Activated T-helper 9 cell treated with anti-CD3 and anti-CD28 coated beads, Interleukin-2, amount 50 U/mL, for 16 hours (primary cell): ENCODE data around the gene NDC1.
"Not testable (repeated sequence)": the region's sequence is repeated elsewhere in the genome, so short reads cannot be mapped to it uniquely, and the experiment has no call there.

ENCODE experiments used
- DNase-seq: peaks from one replicate; pipeline ENCODE4 v3.0.0-alpha.2; 2020; ENCODE audit warnings: low read depth

The NDC1 gene

DNA sequence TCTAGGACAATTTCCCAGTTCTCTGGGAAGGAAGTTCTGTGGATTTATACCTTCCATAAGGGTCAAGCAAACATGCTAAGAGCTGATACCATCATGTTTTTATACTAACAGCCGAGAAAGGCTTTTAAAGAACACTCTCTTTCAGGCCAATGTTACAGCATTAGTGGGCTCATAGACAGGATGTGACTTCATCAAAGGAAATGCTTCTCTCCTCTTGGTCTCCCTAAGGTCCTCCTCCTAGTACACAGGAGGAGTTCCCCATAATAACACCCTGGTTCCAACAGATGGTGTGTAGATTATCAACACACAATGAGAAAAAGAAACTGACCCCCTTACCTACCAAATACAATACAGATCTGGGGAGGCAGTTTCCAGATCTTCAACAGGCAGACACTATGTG, 72.4 kb downstream of the NDC1 start:
- DNase-seq: no peak

DNA sequence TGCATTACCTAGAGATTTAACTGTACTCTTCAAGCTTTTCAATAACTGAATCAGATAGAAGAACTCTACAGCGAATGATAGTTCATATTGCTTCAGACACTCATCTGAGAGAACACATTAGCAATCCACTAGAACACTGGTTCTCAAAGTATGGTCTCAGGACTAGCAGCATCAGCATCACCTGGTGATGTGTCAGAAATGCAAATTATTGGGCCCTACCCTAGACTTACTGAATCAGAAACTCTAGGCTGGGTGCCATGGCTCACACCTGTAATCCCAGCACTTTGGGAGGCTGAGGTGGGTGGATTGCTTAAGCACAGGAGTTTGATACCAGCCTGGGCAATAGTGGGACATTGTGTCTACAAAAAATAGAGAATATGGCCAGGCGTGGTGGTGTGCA, 74.2 kb downstream of the NDC1 start:
- DNase-seq: no peak

DNA sequence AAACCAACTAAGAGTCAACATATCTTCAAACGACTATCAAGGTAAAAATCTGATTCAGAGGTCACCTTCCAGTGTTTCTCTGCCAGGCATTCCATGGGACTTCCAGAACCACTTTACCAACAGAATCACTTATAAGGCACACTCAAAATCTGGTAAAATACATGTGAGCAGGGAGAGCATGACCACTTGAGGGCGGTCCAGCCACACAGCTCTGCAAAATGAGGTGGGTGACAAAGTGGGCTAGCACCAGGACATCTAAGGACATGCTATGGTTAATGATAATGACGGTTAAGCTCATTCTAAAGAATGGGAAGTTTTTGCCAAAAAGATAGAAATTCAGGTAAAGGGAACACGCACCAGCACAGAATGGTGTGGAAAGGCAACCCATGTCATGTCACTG, 74.6 kb downstream of the NDC1 start:
- no peak for DNase-seq

DNA sequence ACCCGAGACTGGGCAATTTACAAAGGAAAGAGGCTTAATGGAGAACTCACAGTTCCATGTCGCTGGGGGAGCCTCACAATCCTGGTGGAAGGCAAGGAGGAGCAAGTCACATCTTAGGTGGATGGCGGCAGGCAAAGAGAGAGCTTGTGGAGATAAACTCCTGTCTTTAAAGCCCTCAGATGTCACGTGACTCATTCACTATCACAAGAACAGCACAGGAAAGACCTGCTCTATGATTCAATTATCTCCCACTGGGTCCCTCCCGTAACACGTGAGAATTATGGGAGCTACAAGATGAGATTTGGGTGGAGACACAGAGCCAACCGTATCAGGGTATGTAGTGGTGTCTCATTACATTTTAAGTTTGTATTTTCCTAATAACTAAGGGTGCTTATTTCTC, 77.6 kb downstream of the NDC1 start:
- not testable (repeated sequence) for DNase-seq

DNA sequence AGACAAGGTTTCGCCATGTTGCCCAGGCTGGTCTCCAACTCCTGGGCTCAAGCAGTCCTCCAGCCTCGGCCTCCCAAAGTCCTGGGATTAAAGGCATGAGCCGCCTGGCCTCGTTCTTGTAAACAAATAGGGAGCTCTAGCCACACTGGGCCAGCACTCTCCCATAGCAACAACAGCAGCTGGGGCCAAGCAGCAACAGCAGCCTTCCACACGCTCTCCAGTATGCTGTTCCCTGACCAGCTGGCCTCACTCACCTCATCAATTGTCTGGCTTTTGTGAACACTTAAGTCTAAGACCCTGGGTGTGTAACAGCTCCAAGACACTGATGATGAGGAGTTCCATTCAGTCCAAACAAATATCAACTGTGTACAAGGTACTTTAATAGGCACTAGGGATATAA, 82.2 kb downstream of the NDC1 start:
- DNase-seq: no peak

DNA sequence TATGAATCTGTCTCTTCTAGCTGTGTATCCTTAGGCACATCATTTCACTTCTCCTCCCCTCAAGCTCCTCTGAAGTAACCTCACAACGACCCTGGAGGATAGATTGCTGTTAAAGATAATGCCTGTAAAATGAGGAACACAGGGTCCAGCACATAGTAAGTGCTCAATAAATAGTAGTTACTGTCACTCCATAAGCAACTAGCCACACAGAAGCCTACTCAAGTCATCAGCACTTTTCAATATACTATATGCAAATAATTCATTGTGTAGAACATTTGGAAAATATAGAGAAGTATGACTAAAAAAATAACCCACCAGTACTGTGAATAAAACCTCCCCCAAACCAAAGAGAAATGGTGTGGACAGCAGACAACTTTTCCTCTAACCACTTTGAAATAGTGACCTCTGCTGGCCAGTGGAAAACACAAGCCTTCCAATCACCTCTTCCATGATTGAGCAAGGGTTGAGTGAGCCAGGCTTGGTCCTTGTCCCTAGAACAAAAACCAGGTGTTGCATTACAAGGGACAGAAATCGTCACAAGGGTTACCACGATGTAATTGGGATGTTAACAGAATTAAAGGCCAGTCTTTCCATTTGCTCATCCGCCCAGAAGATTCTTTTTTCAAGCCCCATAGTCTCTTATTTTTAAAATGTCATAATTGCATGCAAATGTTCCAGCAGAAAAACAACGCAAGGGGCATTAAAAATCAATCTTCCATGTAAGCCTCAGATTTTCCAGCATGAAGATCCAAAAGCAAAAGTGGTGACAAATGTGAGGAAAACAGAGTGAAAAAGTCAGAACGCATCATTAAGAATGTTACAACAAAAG, 83.4 kb downstream of the NDC1 start:
- DNase-seq: no peak

DNA sequence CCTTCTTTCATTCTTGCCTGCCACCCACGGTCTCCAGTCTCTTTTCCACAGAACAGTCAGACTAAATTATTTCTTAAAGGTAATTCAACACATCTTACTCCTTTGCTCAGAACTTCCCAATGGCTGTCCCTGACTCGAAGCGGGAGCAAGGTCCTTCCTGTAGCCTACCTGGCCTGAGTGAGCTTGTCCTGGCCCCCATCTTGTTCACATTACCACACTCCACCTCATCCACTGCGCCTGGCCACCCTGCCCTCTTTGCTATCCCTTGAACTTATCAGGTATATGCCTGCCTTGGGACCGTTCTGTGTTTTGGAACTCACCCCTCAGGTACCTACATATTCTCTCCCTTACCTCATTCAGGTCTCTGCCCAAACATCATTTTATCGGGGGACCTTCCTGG, 85.8 kb downstream of the NDC1 start:
- no peak for DNase-seq

DNA sequence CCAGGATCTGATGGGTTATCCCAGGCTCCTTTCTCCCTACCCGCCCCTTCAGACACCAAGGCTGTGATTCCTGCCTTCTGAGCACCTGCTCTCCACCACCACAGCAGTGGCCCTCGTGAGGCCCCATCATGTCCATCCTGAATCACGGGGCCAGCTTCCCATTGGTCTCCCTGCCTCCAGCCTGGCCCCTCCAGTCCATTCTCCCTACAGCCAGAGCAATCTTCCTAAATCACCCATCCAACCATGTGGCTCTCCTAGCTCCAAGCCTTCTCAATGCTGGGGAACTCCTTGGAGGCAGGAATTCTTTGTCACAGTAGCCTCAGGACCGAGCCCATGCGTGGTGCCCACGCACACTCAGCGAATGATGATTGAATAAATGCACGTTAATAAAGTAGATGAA, 90.3 kb downstream of the NDC1 start:
- DNase-seq: no peak

DNA sequence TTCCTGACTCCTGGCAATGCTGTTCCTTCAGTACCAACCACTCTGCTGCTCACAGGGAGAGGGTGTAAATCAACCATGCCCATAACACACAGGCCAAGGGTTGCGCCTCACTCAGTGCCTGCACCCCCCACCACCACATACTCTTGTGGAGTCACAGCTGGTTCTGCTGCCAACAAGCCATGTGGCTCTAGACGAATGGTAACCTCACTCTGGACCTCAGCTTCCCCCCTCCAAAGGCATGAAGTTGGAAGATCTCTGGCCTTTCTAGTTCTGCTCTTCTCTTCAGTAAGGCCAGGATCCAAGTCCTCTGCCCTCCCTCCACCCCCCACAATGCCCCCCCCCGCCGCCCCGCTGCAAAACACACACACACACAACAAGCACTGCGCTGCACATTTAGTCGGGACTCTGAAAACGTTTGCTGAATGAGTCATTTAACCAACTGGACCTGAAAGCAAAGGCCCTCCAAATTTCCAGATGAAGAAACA, 97.4 kb downstream of the NDC1 start:
- no peak for DNase-seq

DNA sequence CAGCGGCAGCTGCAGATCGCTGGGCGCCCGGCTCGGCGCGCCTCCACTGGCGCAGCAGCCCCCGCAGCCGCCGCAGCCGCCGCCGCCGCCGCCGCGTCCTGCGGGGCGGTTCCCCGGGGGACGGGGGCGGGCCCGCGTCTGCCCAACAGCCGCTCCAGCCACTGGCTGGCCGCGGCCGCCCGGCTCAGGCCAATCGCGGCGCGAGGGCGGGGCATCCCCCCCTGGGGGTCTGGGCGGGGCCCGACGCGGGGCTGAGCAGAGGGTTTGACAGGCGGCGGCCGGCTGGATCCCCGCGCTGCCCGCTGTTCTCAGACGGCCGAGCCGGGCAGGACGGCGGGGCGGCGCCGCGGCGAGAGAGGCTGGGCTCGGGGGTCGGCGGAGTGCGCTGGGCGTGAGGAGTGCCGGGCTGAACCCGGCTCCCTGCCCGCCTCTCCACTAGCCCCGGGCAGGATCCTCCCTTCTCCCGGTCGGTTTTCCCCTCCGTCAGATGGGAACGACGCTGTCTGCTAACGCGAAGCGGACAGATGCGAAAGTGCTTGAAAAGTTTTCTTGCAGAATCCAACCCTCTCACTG, 98.9 kb downstream of the NDC1 start, which contains the start of gene GLIS1:
TSS of gene GLIS1 (minus strand) at position 56 of the 573 bp plus-strand sequence. CDS start 1,100 bp downstream, outside the sequence.
- peak; percentile 19 for DNase-seq

DNA sequence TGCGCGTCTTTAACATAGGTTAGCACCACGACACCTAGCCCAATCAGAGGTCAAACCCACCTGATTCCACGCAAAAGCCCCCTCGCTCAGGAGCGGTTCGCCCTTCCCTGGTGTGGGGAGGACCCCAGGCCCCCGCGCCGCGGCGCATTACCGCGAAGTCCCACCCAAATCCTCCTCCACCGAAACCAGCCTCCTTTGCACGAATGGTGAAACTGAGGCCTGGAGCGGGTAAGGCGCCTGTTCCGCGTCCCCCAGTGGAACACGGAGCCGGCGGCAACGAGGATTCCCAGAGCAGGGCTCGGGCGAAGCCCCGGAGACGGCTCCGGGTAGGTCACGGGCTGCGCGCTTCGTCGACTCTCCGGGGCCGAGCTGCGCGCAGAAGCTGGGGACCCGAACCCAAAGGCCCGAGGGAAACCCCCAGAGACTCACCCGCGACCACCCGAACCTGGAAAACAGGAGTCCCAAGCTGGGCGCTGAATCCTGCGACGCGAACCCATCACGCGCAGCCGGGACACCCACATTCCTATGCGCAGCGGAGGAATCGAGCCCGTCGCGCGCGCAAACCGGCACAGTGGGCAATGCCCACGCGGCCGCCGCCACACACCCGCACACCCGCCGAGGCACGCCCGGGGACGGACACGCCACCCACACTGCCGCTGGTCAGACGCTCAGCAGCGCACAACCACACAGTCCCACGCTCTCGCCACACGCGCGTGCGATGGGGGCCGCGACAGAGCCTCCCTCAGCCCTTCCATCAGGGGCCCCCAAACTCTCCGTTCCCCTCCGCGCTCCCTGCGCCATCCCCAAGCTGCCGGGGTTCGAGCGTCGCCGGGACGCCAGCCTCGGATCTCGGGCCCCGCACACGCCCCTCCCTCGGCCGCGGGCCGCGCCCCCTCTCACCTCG, 99.6 kb downstream of the NDC1 start:
- DNase-seq: no peak

DNA sequence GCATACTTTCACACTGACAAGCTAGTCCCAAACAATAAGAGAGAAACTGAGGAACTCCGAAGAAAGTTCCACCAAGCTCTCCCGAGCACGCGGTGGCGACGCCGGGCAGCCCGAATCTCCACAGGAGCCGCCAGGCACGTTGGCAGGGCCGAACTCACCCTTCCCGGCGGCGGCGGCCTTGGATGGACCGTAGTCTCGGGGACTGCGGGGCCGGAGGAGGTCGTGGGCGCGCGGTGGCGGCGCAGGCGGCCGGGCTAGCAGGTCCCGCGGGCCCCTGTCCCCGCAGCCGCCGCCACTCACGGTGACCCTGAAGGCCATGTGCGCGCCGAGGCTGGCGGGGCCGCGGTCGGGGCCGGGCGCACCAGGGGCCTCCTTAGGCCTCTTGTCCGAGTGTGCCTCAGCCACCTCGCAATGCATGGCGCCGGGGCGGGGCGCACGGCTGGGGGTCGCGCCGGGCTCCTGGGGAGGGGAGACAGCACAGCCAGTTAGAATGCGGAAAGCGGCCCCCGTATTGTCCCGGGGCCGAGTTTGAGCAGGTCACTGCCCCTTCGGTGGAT, 100.4 kb downstream of the NDC1 start:
- DNase-seq: no peak

DNA sequence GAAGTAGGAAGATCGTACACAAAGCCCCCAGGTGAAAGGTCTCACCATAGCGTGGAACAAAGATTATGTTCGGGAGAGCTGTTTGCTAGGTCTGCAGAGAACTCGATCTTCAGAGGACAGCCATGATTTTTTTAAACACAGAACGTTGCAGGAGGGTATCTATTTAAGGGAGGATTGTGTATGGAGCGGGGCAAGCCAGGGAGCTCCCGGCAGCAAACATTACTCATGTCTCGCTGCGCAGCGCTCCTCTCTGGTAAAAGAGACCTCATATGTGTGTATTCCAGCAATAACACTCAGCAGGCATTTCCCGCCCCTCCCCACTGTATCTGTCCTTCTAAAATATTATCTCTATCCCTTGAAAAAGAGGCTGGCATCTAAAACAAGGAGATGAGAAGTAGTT, 101.8 kb downstream of the NDC1 start:
- no peak for DNase-seq

DNA sequence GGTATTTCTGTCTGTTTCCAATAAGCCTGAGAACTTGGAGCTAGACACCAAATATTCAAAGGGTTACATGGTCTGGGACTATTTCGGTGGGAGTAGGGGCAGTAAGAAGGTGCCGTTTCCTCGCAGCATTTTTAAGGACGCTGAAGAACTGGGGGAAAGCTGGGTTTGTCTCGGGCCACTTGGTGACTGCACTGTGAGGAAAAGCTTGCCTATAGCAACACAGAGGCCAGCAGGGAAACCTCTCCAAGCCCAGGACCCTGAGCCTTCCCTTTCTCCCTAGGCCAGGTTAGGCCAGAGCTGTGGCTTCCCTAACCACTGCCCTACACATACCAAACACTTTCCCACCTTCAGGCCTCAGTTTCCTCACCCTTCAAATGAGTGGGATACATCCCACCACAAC, 102.4 kb downstream of the NDC1 start:
- no peak for DNase-seq

DNA sequence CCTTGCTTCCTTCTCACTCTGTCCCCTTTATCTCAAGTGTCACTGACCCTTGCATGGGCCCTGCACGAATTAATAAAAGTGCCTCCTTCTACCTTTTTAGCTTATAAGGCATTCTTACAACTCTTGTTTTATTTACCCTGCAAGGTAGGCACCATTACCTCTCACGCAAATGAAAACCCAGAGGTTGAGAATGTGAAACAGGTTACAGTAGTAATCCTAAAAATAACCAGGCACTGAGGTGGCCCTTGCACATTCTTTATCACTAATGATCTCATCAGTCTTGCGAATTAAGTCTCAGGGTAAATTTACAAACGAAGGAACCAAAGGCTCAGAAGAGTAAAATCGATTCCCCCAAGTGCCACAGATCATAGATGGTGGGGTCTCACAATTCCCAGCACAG, 102.8 kb downstream of the NDC1 start:
- DNase-seq: no peak

DNA sequence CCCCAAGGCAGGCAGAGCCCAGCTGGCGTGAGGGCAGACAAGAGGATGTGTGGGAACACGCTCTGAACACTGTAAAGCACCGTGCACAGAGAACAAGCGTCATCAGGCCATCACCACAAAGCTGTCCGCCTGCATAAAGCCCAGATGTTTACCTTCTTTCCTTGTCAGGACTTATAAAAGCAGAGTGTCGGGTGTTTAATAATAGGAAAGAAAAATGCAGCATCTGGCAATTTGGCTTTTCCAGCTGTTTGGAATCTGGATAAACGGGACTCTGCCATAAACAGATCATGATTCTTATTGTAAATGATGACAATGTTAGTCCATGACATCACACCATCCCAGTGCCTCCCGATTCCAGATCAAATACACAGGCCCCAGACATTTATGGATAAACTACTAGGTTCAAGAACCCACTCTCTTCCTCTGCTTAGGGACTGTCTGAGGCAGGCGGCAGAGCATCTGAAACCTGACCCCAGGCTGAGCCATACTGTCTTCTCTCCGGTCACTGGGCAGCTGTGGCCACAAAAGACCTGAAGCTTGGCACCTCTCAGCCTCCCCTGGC, 103.4 kb downstream of the NDC1 start:
- no peak for DNase-seq

DNA sequence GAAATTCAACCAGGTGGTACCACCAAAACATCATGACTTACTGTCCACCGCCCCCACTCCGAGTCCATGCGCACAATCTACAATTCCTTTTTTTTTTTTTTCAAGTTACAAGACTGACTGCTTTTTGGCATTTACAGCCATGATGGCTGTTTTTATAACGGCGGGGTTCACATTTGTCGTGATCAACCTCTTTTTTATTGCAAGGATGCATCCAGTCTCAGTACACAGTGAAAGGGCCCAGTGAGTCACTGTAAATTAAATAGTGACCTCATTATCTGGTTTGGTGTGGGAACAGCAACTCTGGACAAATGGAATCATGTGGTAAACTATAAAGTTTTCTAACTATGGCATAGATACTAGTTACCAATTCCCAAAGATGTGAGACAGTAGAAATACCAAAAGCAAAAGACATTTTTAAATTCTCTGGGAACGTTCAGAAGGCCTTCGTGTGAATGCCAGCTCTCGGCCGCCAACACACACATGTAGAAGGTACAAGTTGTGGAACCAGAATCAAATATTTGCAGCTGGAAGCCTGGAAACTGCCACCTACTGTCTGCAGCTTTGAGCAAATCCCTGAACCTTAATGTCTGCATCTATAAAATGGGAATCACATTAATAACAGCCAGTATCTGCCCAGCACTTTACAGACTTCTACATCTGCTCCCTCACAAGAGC, 104.0 kb downstream of the NDC1 start:
- DNase-seq: no peak

DNA sequence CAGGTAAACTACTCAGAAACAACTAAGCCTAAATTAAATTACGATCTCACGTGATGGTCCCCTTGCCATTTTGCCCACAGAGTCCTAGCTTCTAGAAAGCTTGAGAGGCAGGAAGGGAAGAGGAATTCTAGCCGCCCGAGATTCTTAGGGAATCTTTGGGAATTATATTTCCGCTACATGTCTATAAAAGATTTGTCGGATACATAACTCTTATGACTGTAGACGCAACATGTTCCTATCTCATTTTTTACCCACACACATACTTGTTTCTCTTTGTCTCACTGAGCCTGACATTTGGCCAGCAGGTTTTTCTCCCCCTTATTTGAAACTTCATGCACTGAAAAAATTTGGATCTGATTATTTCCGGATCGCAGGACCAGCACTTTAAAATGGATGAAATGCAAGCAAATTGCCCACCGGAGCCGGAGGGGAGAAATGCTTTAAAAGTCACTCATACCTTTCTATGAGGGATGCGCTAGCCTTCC, 104.6 kb downstream of the NDC1 start:
- DNase-seq: no peak

DNA sequence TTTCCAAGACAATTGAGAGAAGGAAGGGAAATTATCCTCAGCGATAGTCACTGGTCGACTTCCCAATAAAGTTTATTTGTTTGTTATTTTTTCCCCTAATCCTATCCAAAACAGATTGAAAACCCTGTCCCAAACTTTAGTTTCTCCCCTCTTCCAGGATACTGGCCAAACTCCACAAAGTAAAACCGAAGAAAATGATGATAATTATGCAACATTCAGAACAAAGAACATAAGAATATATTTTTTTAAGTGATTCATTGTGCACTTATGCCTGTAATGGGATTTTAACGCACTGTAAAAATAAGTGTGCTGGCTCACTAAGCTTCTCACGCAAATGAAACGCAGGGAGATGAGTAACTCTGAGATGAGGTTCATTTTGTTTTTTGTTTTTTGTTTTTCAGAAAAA, 105.2 kb downstream of the NDC1 start:
- DNase-seq: no peak

DNA sequence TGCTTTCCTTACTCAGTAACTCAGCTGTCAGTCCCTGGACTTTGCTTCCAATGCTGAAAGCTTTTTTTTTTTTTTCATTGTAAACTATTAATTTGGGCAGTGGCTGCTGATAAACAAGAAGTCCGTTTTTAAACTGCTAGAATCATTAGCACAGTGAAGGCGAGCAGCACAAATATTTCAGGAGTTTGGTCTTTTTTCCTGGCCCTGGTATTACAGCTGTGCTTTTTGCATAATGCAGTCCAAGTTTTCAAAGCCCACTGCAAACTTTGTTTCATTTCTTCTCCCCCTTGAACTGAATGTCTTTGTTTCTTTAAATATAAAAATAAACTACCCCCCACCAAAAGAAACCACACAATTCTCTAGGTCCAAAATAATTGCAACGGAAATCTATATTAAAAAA, 105.7 kb downstream of the NDC1 start:
- no peak for DNase-seq

DNA sequence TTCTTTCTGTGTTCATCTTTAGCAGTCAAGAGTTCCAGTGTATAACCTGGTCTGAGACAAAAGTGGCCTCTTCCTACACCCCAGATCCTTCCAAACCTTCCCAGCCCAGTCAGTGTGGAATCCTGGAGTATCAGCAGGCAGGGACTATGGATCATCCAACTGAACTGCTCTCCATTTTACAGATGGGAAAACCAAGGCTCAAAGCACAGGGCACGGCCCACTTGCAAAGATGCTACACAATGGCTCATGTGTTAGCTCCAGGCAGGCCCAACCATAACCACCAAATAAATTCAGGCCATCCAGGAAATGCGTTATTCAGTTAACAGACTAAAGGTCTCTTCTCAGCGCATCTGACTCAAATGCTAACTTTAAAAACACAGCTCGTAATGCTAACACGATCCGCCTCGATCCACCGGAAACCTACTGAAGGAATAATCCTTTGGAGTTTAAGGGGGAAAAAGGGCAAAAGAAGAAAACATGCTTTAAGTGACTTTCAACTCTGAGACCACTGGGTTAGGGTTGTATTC, 106.3 kb downstream of the NDC1 start:
- DNase-seq: no peak
